Measurements from ENCODE around the gene NPAS3.

- TF ChIP-seq, protein P1, sequence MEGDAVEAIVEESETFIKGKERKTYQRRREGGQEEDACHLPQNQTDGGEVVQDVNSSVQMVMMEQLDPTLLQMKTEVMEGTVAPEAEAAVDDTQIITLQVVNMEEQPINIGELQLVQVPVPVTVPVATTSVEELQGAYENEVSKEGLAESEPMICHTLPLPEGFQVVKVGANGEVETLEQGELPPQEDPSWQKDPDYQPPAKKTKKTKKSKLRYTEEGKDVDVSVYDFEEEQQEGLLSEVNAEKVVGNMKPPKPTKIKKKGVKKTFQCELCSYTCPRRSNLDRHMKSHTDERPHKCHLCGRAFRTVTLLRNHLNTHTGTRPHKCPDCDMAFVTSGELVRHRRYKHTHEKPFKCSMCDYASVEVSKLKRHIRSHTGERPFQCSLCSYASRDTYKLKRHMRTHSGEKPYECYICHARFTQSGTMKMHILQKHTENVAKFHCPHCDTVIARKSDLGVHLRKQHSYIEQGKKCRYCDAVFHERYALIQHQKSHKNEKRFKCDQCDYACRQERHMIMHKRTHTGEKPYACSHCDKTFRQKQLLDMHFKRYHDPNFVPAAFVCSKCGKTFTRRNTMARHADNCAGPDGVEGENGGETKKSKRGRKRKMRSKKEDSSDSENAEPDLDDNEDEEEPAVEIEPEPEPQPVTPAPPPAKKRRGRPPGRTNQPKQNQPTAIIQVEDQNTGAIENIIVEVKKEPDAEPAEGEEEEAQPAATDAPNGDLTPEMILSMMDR (conservative IDR thresholded peaks at IDR 0.05; ENCODE audit: low read depth, low read length), result no peak
- TF ChIP-seq EZH2 (IDR thresholded peaks at IDR 0.05; ENCODE audit: borderline replicate concordance, low read depth, low read length, poor library complexity, severe bottlenecking), result no peak
These were observed 634.7 kb downstream of the NPAS3 start for GRCh38 chr14:33573301-33573880.
